Measurements from ENCODE around the gene PTPRD. TPM values are rescaled to one million over a fixed set of nuclear protein-coding genes. Genes with fewer than 3 reads are reported as not detected.

The PTPRD gene
- total RNA-seq, 1 donor from 2014 or later, result 30.8 TPM

- ATAC-seq (no peak), DNase-seq (no peak)
- intact Hi-C loops (cut with DNase I), result no loop called here
- no peaks in the 10 kb centered on the region for H3K27me3 ChIP-seq
- TF ChIP-seq CTCF (IDR thresholded peaks at IDR 0.05), result no peak
- H3K4me1 ChIP-seq, result no peaks in the 10 kb centered on the region
- no peaks in the 10 kb centered on the region for H3K9me3 ChIP-seq
- H3K36me3 ChIP-seq, result no peaks in the 10 kb centered on the region
- no peak overlapping the region for H3K27ac ChIP-seq
- H3K4me3 ChIP-seq, result no peak overlapping the region
These were observed 795.6 kb downstream of the PTPRD start for GRCh38 chr9:9817176-9817575.

- Histone ChIP-seq H3K4me1 (no peaks in the 10 kb centered on the region), H3K27ac (no peak overlapping the region), H3K4me3 (no peak overlapping the region), H3K9me3 (no peaks in the 10 kb centered on the region), H3K27me3 (no peaks in the 10 kb centered on the region), H3K36me3 (no peaks in the 10 kb centered on the region)
- ATAC-seq (no peak), DNase-seq (no peak)
- TF ChIP-seq CTCF (IDR thresholded peaks at IDR 0.05), result no peak
- intact Hi-C loops (cut with DNase I), result no loop called here
These were observed 808.7 kb downstream of the PTPRD start for GRCh38 chr9:9804109-9804508.

GRCh38 chr9:9799287-9799686 lies 813.5 kb downstream of the PTPRD start:
- no peak for DNase-seq
- no peak overlapping the region for H3K27ac ChIP-seq
- intact Hi-C loops (cut with DNase I), result no loop called here
- H3K9me3 ChIP-seq, result no peaks in the 10 kb centered on the region
- H3K4me1 ChIP-seq, result no peaks in the 10 kb centered on the region
- no peak for ATAC-seq
- H3K4me3 ChIP-seq, result no peak overlapping the region
- TF ChIP-seq CTCF (IDR thresholded peaks at IDR 0.05), result no peak
- no peaks in the 10 kb centered on the region for H3K27me3 ChIP-seq
- H3K36me3 ChIP-seq, result no peaks in the 10 kb centered on the region

GRCh38 chr9:9792144-9792857 lies 820.5 kb downstream of the PTPRD start:
- Histone ChIP-seq H3K9me3 (no peaks in the 10 kb centered on the region), H3K27me3 (no peaks in the 10 kb centered on the region), H3K27ac (no peak overlapping the region), H3K36me3 (no peaks in the 10 kb centered on the region), H3K4me3 (no peak overlapping the region), H3K4me1 (no peaks in the 10 kb centered on the region)
- TF ChIP-seq CTCF (IDR thresholded peaks at IDR 0.05), result no peak
- intact Hi-C loops (cut with DNase I), result no loop called here
- no peak for ATAC-seq
- DNase-seq, result no peak

- Histone ChIP-seq H3K4me1 (no peaks in the 10 kb centered on the region), H3K27me3 (no peaks in the 10 kb centered on the region), H3K36me3 (no peaks in the 10 kb centered on the region), H3K27ac (no peak overlapping the region), H3K4me3 (no peak overlapping the region), H3K9me3 (no peaks in the 10 kb centered on the region)
- DNase-seq (no peak), ATAC-seq (no peak)
- peak; percentile 18 for TF ChIP-seq CTCF (IDR thresholded peaks at IDR 0.05)
- intact Hi-C loops (cut with DNase I), result no loop called here
These were observed 821.2 kb downstream of the PTPRD start for GRCh38 chr9:9791611-9792010.
